HEK293 (cell line): ENCODE data around the gene NT5C1B.

ENCODE experiments used
- CTCF ChIA-PET: fragments of 350-600 bp; formaldehyde crosslinking; extraction: SDS; loops from one replicate; lab custom pipeline; 2021; ENCODE audit warnings: antibody characterized with exemption; lab: Yijun Ruan, JAX
- POLR2A ChIA-PET: fragments of 300-600 bp; formaldehyde crosslinking; extraction: SDS; loops from one replicate; lab custom pipeline; 2020; ENCODE audit warnings: antibody characterized with exemption, inconsistent platforms; lab: Yijun Ruan, JAX
- H3K27ac ChIP-seq: fragments of 200-500 bp; sonication (Bioruptor generic); 2 replicates; pipeline ENCODE4 v1.5.1; 2014; ENCODE audit warnings: low read depth, low read length, control low read depth, inconsistent platforms; ENCODE audit errors: extremely low read depth
- H3K36me3 ChIP-seq, 2 experiments: fragments of 200-500 bp in 1 of 2; sonication (Bioruptor generic) in 1 of 2; 1 replicate in 1 of 2; 2 replicates in 1 of 2; pipeline ENCODE4 v1.5.1; 2014 to 2017; ENCODE audit warnings: inconsistent platforms in 2 of 2, low read length in 2 of 2; ENCODE audit not compliant: control insufficient read depth in 2 of 2, insufficient read depth in 1 of 2
- H3K4me1 ChIP-seq: fragments of 200-500 bp; sonication (Bioruptor generic); 2 replicates; pipeline ENCODE4 v1.5.1; 2014; ENCODE audit warnings: mild to moderate bottlenecking, low read length, inconsistent platforms; ENCODE audit not compliant: control insufficient read depth, insufficient read depth
- H3K4me3 ChIP-seq: 2 replicates; pipeline ENCODE4 v1.5.1; 2011; ENCODE audit warnings: low read depth, mild to moderate bottlenecking, control low read depth, low read length, moderate library complexity
- H3K9me3 ChIP-seq: fragments of 200-500 bp; sonication (Bioruptor generic); 2 replicates; pipeline ENCODE4 v1.5.1; 2014; ENCODE audit warnings: low read depth, low read length, inconsistent platforms; ENCODE audit not compliant: control insufficient read depth, insufficient read depth
- MYNN ChIP-seq: fragments of 450-650 bp; formaldehyde crosslinking; IDR thresholded peaks from 2 replicates; pipeline ENCODE4 v1.5.1; 2016; ENCODE audit warnings: missing biosample characterization, missing genetic modification characterization, borderline replicate concordance
- PATZ1 ChIP-seq: fragments of 450-650 bp; formaldehyde crosslinking; IDR thresholded peaks from 2 replicates; pipeline ENCODE4 v1.5.1; 2016; ENCODE audit warnings: missing biosample characterization, missing genetic modification characterization
- SP2 ChIP-seq: fragments of 450-650 bp; formaldehyde crosslinking; IDR thresholded peaks from 2 replicates; pipeline ENCODE4 v1.5.1; 2016; ENCODE audit warnings: missing biosample characterization, missing genetic modification characterization
- ZBTB11 ChIP-seq: fragments of 450-650 bp; formaldehyde crosslinking; conservative IDR thresholded peaks from 2 replicates; pipeline ENCODE4 v1.5.1; 2016; ENCODE audit warnings: low read depth, missing biosample characterization, missing genetic modification characterization
- ZNF10 ChIP-seq: fragments of 450-650 bp; formaldehyde crosslinking; IDR thresholded peaks from 2 replicates; pipeline ENCODE4 v1.5.1; 2017; ENCODE audit warnings: missing biosample characterization, missing genetic modification characterization
- ZNF146 ChIP-seq: fragments of 450-650 bp; formaldehyde crosslinking; IDR thresholded peaks from 2 replicates; pipeline ENCODE4 v1.5.1; 2016; ENCODE audit warnings: missing biosample characterization, missing genetic modification characterization
- ZNF157 ChIP-seq: fragments of 450-650 bp; formaldehyde crosslinking; IDR thresholded peaks from 2 replicates; pipeline ENCODE4 v1.5.1; 2016; ENCODE audit warnings: missing biosample characterization, missing genetic modification characterization
- ZNF16 ChIP-seq: fragments of 450-650 bp; formaldehyde crosslinking; IDR thresholded peaks from 2 replicates; pipeline ENCODE4 v1.5.1; 2016; ENCODE audit warnings: low read depth, missing biosample characterization, missing genetic modification characterization
- ZNF18 ChIP-seq: fragments of 450-650 bp; formaldehyde crosslinking; IDR thresholded peaks from 2 replicates; pipeline ENCODE4 v1.5.1; 2016; ENCODE audit warnings: missing biosample characterization, missing genetic modification characterization
- ZNF266 ChIP-seq: fragments of 450-650 bp; formaldehyde crosslinking; IDR thresholded peaks from 2 replicates; pipeline ENCODE4 v1.5.1; 2016; ENCODE audit warnings: missing biosample characterization, missing genetic modification characterization, low read depth
- ZNF366 ChIP-seq: fragments of 450-650 bp; formaldehyde crosslinking; conservative IDR thresholded peaks from 2 replicates; pipeline ENCODE4 v1.5.1; 2016; ENCODE audit warnings: missing biosample characterization, missing genetic modification characterization
- ZNF473 ChIP-seq: fragments of 450-650 bp; formaldehyde crosslinking; IDR thresholded peaks from 2 replicates; pipeline ENCODE4 v1.5.1; 2017; ENCODE audit warnings: missing biosample characterization, missing genetic modification characterization
- ZNF521 ChIP-seq: fragments of 450-650 bp; formaldehyde crosslinking; IDR thresholded peaks from 2 replicates; pipeline ENCODE4 v1.5.1; 2017; ENCODE audit warnings: missing biosample characterization, mild to moderate bottlenecking, missing genetic modification characterization
- ZNF558 ChIP-seq: fragments of 450-650 bp; formaldehyde crosslinking; IDR thresholded peaks from 2 replicates; pipeline ENCODE4 v1.5.1; 2016; ENCODE audit warnings: missing biosample characterization, missing genetic modification characterization
- ZNF561 ChIP-seq: fragments of 450-650 bp; IDR thresholded peaks from 2 replicates; pipeline ENCODE4 v1.5.1; 2018; ENCODE audit warnings: missing biosample characterization, missing genetic modification characterization, borderline replicate concordance
- ZNF571 ChIP-seq: fragments of 450-650 bp; formaldehyde crosslinking; IDR thresholded peaks from 2 replicates; pipeline ENCODE4 v1.5.0; 2017; ENCODE audit warnings: missing biosample characterization, missing genetic modification characterization
- ZNF596 ChIP-seq: fragments of 450-650 bp; IDR thresholded peaks from 2 replicates; pipeline ENCODE4 v1.5.0; 2018; ENCODE audit warnings: missing biosample characterization, mild to moderate bottlenecking, missing genetic modification characterization, moderate library complexity
- ZNF707 ChIP-seq: fragments of 450-650 bp; formaldehyde crosslinking; IDR thresholded peaks from 2 replicates; pipeline ENCODE4 v1.5.1; 2016; ENCODE audit warnings: missing biosample characterization, missing genetic modification characterization
- ZNF768 ChIP-seq: fragments of 450-650 bp; formaldehyde crosslinking; IDR thresholded peaks from 2 replicates; pipeline ENCODE4 v1.5.1; 2018; ENCODE audit warnings: missing biosample characterization, mild to moderate bottlenecking, missing genetic modification characterization
- ZNF830 ChIP-seq: fragments of 450-650 bp; IDR thresholded peaks from 2 replicates; pipeline ENCODE4 v1.5.0; 2018; ENCODE audit warnings: missing biosample characterization, missing genetic modification characterization, low read depth, mild to moderate bottlenecking, moderate library complexity
- ZXDB ChIP-seq: fragments of 450-650 bp; formaldehyde crosslinking; IDR thresholded peaks from 2 replicates; pipeline ENCODE4 v1.5.1; 2016; ENCODE audit warnings: missing biosample characterization, missing genetic modification characterization
- TF ChIP-seq, protein P1 (sequence below): fragments of 450-650 bp; formaldehyde crosslinking; IDR thresholded peaks from 2 replicates; pipeline ENCODE4 v1.5.1; 2017; ENCODE audit warnings: missing biosample characterization, missing genetic modification characterization
- TF ChIP-seq, protein P2 (sequence below): fragments of 450-650 bp; IDR thresholded peaks from 2 replicates; pipeline ENCODE4 v1.5.1; 2018; ENCODE audit warnings: missing biosample characterization, missing genetic modification characterization
- TF ChIP-seq, protein P3 (sequence below): fragments of 450-650 bp; formaldehyde crosslinking; IDR thresholded peaks from 2 replicates; pipeline ENCODE4 v1.5.1; 2016; ENCODE audit warnings: missing biosample characterization, missing genetic modification characterization

NT5C1B gene

DNA sequence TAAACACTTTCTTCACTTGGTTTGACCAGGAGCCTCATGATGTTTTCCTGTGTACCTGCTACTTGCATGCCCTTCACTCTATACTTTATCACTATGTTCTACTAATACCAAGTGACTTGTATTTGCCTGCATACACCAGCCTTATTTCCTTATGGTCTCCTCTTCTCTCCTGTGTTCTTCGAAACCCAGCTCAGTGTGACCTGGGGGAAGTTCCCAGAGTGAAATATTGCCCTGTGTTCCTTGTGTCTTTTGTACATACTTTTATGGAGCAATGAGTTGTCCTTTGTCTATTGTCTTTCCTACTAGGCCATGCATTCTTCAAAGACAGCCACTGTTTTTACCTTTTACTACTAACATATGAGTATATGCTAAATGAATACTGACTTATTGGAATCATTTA is 567 bp downstream of the NT5C1B start (continued):
- TF ChIP-seq, protein P1, sequence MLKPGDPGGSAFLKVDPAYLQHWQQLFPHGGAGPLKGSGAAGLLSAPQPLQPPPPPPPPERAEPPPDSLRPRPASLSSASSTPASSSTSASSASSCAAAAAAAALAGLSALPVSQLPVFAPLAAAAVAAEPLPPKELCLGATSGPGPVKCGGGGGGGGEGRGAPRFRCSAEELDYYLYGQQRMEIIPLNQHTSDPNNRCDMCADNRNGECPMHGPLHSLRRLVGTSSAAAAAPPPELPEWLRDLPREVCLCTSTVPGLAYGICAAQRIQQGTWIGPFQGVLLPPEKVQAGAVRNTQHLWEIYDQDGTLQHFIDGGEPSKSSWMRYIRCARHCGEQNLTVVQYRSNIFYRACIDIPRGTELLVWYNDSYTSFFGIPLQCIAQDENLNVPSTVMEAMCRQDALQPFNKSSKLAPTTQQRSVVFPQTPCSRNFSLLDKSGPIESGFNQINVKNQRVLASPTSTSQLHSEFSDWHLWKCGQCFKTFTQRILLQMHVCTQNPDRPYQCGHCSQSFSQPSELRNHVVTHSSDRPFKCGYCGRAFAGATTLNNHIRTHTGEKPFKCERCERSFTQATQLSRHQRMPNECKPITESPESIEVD = no peak
- TF ChIP-seq ZNF473 (tag by site-specific recombination) (no peak), ZNF596 (no peak), ZNF157 (tag by site-specific recombination) (no peak), ZNF558 (tag by site-specific recombination) (no peak), ZBTB11 (no peak)
- TF ChIP-seq, protein P2, sequence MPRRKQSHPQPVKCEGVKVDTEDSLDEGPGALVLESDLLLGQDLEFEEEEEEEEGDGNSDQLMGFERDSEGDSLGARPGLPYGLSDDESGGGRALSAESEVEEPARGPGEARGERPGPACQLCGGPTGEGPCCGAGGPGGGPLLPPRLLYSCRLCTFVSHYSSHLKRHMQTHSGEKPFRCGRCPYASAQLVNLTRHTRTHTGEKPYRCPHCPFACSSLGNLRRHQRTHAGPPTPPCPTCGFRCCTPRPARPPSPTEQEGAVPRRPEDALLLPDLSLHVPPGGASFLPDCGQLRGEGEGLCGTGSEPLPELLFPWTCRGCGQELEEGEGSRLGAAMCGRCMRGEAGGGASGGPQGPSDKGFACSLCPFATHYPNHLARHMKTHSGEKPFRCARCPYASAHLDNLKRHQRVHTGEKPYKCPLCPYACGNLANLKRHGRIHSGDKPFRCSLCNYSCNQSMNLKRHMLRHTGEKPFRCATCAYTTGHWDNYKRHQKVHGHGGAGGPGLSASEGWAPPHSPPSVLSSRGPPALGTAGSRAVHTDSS (tag by site-specific recombination) = no peak

DNA sequence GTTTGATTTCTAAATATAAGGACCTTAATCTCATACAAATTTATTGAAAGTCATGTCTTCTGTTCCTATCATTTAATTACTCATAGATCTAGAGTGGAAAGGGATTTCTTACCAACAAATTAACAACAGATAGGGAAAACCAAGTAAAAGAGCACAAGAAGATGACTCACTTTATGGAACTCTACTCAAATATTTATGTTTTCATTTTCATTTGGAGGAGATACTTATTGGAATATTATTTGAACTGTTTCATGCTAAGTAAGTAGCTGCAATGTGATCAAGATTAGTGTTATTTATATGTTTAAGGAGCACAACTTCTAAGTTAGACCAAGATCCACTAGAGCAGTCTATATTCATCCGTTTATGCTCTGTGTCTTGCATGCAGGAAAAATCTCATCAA is 1.3 kb downstream of the NT5C1B start:
- Histone ChIP-seq H3K4me3 (no peak overlapping the region), H3K36me3 (no peaks in the 10 kb centered on the region), H3K4me1 (no peaks in the 10 kb centered on the region), H3K9me3 (no peaks in the 10 kb centered on the region; the same call in 1 of the 2 replicates)
- ChIA-PET POLR2A (no interaction called here), CTCF (no interaction called here)
- TF ChIP-seq ZNF366 (tag by site-specific recombination) = no peak
- TF ChIP-seq ZNF10 (tag by site-specific recombination) = no peak
- TF ChIP-seq ZXDB (tag by site-specific recombination) = no peak
- TF ChIP-seq ZNF521 (tag by site-specific recombination) = no peak
- no peak for TF ChIP-seq ZNF571
- no peak for TF ChIP-seq ZNF146 (tag by site-specific recombination)
- TF ChIP-seq ZNF707 (tag by site-specific recombination) = no peak
- no peak for TF ChIP-seq ZNF830 (tag by site-specific recombination)
- TF ChIP-seq, all 188 proteins: peak for 0
- H3K27ac ChIP-seq = no peak overlapping the region

- H3K27ac ChIP-seq = no peak overlapping the region
- H3K4me3 ChIP-seq = no peak overlapping the region
- ChIA-PET CTCF (interaction anchor here (0.8 kb wide), 1 partner anchor 23 kb away, joined by 3 read pairs; no protein-coding TSS in a partner anchor), POLR2A (no interaction called here)
- H3K9me3 ChIP-seq = no peaks in the 10 kb centered on the region; the same call in 1 of the 2 replicates
- H3K4me1 ChIP-seq = no peaks in the 10 kb centered on the region
- no peaks in the 10 kb centered on the region for H3K36me3 ChIP-seq
- no peak for TF ChIP-seq ZNF18 (tag by site-specific recombination)
- no peak for TF ChIP-seq SP2 (tag by site-specific recombination)
- no peak for TF ChIP-seq MYNN (tag by site-specific recombination)
- TF ChIP-seq, protein P3, sequence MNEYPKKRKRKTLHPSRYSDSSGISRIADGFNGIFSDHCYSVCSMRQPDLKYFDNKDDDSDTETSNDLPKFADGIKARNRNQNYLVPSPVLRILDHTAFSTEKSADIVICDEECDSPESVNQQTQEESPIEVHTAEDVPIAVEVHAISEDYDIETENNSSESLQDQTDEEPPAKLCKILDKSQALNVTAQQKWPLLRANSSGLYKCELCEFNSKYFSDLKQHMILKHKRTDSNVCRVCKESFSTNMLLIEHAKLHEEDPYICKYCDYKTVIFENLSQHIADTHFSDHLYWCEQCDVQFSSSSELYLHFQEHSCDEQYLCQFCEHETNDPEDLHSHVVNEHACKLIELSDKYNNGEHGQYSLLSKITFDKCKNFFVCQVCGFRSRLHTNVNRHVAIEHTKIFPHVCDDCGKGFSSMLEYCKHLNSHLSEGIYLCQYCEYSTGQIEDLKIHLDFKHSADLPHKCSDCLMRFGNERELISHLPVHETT (tag by site-specific recombination) = no peak
- TF ChIP-seq PATZ1 (tag by site-specific recombination) = no peak
- TF ChIP-seq ZNF768 (tag by site-specific recombination) = no peak
- no peak for TF ChIP-seq ZNF561 (tag by site-specific recombination)
- no peak for TF ChIP-seq ZNF266
- no peak for TF ChIP-seq ZNF16
These were observed 3.8 kb downstream of the NT5C1B start for GRCh38 chr2:18585526-18585925.
